Fibroblast of lung (primary cell): ENCODE results near the gene MAEA. TPM values are rescaled to one million over a fixed set of nuclear protein-coding genes. Genes with fewer than 3 reads are reported as not detected.

Experiments used
- DNase-seq, 2 donors: peaks; one replicate each; pipeline versions ENCODE4 v3.0.0 to v3.0.0-alpha.2; 2010; ENCODE audit warnings: low read depth in 2 of 2
- H2AFZ ChIP-seq: 2 replicates; pipeline ENCODE4 v1.5.1; 2012; ENCODE audit warnings: low read length, control low read depth, inconsistent platforms
- H3K27ac ChIP-seq: 2 replicates; pipeline ENCODE4 v1.5.1; 2011; ENCODE audit warnings: low read length, control low read depth; ENCODE audit not compliant: insufficient read depth
- H3K27me3 ChIP-seq: 2 replicates; pipeline ENCODE4 v1.5.1; 2011; ENCODE audit warnings: mild to moderate bottlenecking, low read length; ENCODE audit not compliant: control insufficient read depth, insufficient read depth
- H3K36me3 ChIP-seq: 2 replicates; pipeline ENCODE4 v1.5.1; 2011; ENCODE audit warnings: low read length; ENCODE audit not compliant: control insufficient read depth, insufficient read depth
- H3K4me1 ChIP-seq: 2 replicates; pipeline ENCODE4 v1.5.1; 2011; ENCODE audit warnings: low read length; ENCODE audit not compliant: control insufficient read depth, insufficient read depth; ENCODE audit errors: extremely low read depth
- H3K4me2 ChIP-seq: 2 replicates; pipeline ENCODE4 v1.5.1; 2011; ENCODE audit warnings: low read length, control low read depth; ENCODE audit not compliant: insufficient read depth; ENCODE audit errors: extremely low read depth
- H3K4me3 ChIP-seq, 4 experiments: fragments of 200-600 bp in 1 of 4; sonication (generic) in 1 of 4; replicated peaks in 1 of 4; 2 replicates each; pipeline ENCODE4 v1.5.1; 2011 to 2016; ENCODE audit warnings: low read length in 4 of 4, low read depth in 3 of 4, mild to moderate bottlenecking in 3 of 4, control low read depth in 2 of 4, inconsistent platforms in 1 of 4, mixed read lengths in 1 of 4; ENCODE audit not compliant: insufficient read depth in 1 of 4; ENCODE audit errors: control extremely low read depth in 1 of 4
- H3K79me2 ChIP-seq: 2 replicates; pipeline ENCODE4 v1.5.1; 2012; ENCODE audit warnings: mild to moderate bottlenecking, low read length, inconsistent platforms; ENCODE audit not compliant: control insufficient read depth, insufficient read depth
- H3K9ac ChIP-seq: 2 replicates; pipeline ENCODE4 v1.5.1; 2011; ENCODE audit warnings: mild to moderate bottlenecking, low read length, control low read depth; ENCODE audit not compliant: insufficient read depth
- H3K9me3 ChIP-seq: 2 replicates; pipeline ENCODE4 v1.5.1; 2012; ENCODE audit warnings: low read depth, low read length; ENCODE audit not compliant: control insufficient read depth, insufficient read depth
- H4K20me1 ChIP-seq: 2 replicates; pipeline ENCODE4 v1.5.1; 2011; ENCODE audit warnings: low read length; ENCODE audit not compliant: control insufficient read depth, insufficient read depth; ENCODE audit errors: extremely low read depth
- EZH2 ChIP-seq: IDR thresholded peaks from 2 replicates; pipeline ENCODE4 v1.5.1; 2012; ENCODE audit warnings: low read length, control low read depth, mild to moderate bottlenecking; ENCODE audit errors: missing control alignments
- polyA plus RNA-seq, 2 donors: library from polyadenylated mRNA; depleted of rRNA in 1 of 2; stranded (reverse) in 1 of 2; unstranded in 1 of 2; fragments of >200 nt; gene quantifications; 2 replicates each; pipeline ENCODE4 v1.2.1, GENCODE V29; 2011 to 2012; ENCODE audit warnings: missing spikeins in 1 of 2
- total RNA-seq: library from RNA; depleted of rRNA; stranded (reverse); fragments of >200 nt; gene quantifications from 2 replicates; pipeline ENCODE4 v1.2.1, GENCODE V29; 2014
- TF ChIP-seq, protein P1 (sequence below), 2 donors: IDR thresholded peaks in 1 of 2; conservative IDR thresholded peaks in 1 of 2; 1 replicate in 1 of 2; 2 replicates in 1 of 2; pipeline ENCODE4 v1.5.1; 2011 to 2012; ENCODE audit warnings: low read length in 2 of 2, control low read depth in 1 of 2, inconsistent platforms in 1 of 2, low read depth in 1 of 2, mild to moderate bottlenecking in 1 of 2

Gene MAEA
- total and polyA plus RNA-seq, 2 donors (not counting 1 experiment from before 2014, with no cell fraction given) = 44.3 to 53.8 TPM

DNA sequence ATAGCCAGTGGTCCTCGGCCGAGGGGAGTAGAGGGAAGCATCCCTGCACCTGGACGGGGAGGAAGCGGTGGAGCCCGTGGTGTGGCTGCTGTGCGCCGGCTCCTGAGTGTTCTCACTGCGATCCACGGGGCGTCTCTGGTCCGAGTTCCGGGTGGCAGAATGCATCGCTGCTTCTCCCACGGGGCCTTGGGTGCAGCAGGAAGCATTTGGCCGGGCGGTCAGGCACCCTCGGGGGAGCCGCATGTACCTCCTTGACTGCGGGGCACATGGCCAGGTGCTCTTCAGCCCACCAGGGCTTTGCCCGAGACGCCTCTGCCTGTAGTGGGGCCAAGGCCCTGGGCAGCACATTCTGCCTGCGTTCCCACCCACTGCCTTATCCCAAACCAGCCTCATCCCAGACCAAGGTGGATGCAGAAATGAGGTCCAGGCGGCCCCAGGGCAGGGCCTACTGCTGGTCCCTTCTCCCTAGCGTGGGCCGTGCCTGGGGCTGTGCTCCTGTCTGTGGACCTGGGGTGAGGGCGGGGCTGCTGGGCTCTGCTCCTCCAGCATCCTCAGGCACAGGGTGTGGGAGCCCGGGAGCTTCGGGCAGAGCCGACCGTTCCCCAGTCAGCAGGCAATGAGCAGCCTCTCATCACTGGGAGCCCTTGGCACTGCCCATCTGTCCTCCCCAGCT is 89.0 kb downstream of the MAEA start:
- no peak overlapping the region for H3K9ac ChIP-seq
- peaks cover 4% of the 10 kb centered on the region for H3K36me3 ChIP-seq
- no peak overlapping the region for H2AFZ ChIP-seq
- no peak overlapping the region for H3K27ac ChIP-seq
- no peaks in the 10 kb centered on the region for H3K27me3 ChIP-seq
- H3K9me3 ChIP-seq = no peaks in the 10 kb centered on the region
- no peak overlapping the region for H3K4me2 ChIP-seq
- DNase-seq = no peak
- no peak overlapping the region for H3K4me3 ChIP-seq
- H3K4me1 ChIP-seq = no peaks in the 10 kb centered on the region
- H3K79me2 ChIP-seq = no peaks in the 10 kb centered on the region
- TF ChIP-seq, protein P1, sequence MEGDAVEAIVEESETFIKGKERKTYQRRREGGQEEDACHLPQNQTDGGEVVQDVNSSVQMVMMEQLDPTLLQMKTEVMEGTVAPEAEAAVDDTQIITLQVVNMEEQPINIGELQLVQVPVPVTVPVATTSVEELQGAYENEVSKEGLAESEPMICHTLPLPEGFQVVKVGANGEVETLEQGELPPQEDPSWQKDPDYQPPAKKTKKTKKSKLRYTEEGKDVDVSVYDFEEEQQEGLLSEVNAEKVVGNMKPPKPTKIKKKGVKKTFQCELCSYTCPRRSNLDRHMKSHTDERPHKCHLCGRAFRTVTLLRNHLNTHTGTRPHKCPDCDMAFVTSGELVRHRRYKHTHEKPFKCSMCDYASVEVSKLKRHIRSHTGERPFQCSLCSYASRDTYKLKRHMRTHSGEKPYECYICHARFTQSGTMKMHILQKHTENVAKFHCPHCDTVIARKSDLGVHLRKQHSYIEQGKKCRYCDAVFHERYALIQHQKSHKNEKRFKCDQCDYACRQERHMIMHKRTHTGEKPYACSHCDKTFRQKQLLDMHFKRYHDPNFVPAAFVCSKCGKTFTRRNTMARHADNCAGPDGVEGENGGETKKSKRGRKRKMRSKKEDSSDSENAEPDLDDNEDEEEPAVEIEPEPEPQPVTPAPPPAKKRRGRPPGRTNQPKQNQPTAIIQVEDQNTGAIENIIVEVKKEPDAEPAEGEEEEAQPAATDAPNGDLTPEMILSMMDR (conservative IDR thresholded peaks at IDR 0.05 in 1 of 2, IDR thresholded peaks at IDR 0.05 in 1 of 2; ENCODE audit: low read depth in 1 of 2, low read length in 2 of 2) = no peak
- no peak for TF ChIP-seq EZH2
- no peaks in the 10 kb centered on the region for H4K20me1 ChIP-seq

DNA sequence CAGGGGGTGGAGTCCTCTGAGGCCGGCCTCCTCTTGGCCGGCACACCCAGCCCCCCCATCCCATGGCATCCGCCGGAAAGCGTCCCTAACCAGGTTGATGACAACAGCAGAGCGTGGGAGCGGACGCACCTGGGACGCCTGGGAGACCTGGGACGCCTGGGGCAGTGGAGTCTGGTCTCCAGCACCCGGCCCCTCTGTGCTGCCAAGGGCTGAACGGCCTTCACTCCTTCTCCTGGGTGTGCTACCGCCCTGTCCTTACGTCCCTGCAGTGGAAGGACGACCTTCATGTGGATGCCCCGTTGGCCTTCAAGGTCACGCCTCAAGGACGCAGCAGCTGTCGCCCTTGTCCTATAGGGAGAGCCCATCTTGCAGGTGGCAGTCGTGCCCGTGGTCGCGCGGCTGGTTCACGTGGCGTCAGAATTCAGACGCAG is 89.7 kb downstream of the MAEA start:
- Histone ChIP-seq H3K27me3 (no peaks in the 10 kb centered on the region), H3K4me1 (no peaks in the 10 kb centered on the region), H4K20me1 (no peaks in the 10 kb centered on the region), H3K9me3 (no peaks in the 10 kb centered on the region), H2AFZ (no peak overlapping the region), H3K4me2 (no peak overlapping the region), H3K36me3 (peaks cover 4% of the 10 kb centered on the region), H3K9ac (no peak overlapping the region), H3K79me2 (no peaks in the 10 kb centered on the region), H3K27ac (no peak overlapping the region), H3K4me3 (no peak overlapping the region)
- no peak for DNase-seq
- no peak for TF ChIP-seq EZH2
- TF ChIP-seq, protein P1 (conservative IDR thresholded peaks at IDR 0.05 in 1 of 2, IDR thresholded peaks at IDR 0.05 in 1 of 2; ENCODE audit: low read depth in 1 of 2, low read length in 2 of 2) = no peak

DNA sequence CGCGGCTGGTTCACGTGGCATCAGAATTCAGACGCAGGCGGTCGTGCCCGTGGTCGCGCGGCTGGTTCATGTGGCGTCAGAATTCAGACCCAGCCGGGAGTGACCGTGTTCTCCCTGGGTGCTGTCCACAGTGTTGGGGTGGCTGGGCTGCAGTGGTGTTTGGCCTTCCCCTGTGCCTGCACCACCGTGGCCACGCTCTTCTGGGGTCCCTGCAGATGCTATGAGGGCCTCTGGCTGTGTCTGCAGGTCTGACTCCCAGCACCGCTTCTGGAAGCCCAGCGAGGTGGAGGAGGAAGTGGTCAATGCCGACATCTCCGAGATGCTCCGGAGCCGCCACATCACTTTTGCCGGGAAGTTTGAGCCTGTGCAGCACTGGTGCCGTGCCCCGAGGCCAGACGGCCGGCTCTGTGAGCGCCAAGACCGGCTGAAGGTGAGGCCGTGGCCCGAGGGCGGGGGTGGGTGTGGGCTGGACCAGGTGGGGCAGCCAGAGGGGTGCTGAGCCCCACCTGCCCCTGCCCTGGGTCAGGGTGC is 90.2 kb downstream of the MAEA start:
- Histone ChIP-seq H2AFZ (no peak overlapping the region), H3K4me1 (no peaks in the 10 kb centered on the region), H3K27me3 (no peaks in the 10 kb centered on the region), H3K36me3 (peaks cover 4% of the 10 kb centered on the region), H3K9me3 (no peaks in the 10 kb centered on the region), H3K4me3 (no peak overlapping the region), H3K79me2 (no peaks in the 10 kb centered on the region), H3K4me2 (no peak overlapping the region), H3K27ac (no peak overlapping the region), H4K20me1 (no peaks in the 10 kb centered on the region), H3K9ac (no peak overlapping the region)
- TF ChIP-seq, protein P1 (conservative IDR thresholded peaks at IDR 0.05 in 1 of 2, IDR thresholded peaks at IDR 0.05 in 1 of 2; ENCODE audit: low read depth in 1 of 2, low read length in 2 of 2) = no peak
- TF ChIP-seq EZH2 = no peak
- no peak for DNase-seq
